Measurements from ENCODE around the gene NAA50.

DNA sequence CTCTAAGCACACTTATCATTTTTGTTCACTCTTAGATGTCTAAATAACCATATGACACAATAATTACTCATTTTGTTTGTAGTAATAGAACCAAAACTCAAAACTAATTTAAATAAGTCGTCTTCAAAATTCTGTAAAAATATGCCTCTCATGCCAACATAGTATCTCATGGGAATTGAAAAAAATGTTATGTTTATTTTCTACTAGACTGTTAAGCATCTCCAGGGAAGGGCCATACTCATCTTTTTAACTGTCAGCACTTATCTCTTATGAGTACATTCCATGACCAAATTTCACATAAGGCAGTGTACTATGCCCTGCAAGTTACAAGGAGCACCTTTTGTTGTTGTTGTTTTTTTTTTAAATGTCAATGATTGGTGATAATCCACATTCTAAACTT lies 31.3 kb downstream of the NAA50 start:
- TF ChIP-seq NCOA2 (CRISPR knock-in tag; IDR thresholded peaks at IDR 0.05) (no peak), MTA1 (CRISPR knock-in tag; IDR thresholded peaks at IDR 0.05; ENCODE audit: borderline replicate concordance) (no peak), ZNF354B (CRISPR knock-in tag; IDR thresholded peaks at IDR 0.05) (no peak), ELF4 (CRISPR knock-in tag; IDR thresholded peaks at IDR 0.05; ENCODE audit: borderline replicate concordance) (no peak), MED1 (CRISPR knock-in tag; IDR thresholded peaks at IDR 0.05) (no peak), SCMH1 (CRISPR knock-in tag; IDR thresholded peaks at IDR 0.05; ENCODE audit: borderline replicate concordance) (no peak), SAP130 (CRISPR knock-in tag; IDR thresholded peaks at IDR 0.05; ENCODE audit: low read depth) (no peak)
- TF ChIP-seq, protein P1, sequence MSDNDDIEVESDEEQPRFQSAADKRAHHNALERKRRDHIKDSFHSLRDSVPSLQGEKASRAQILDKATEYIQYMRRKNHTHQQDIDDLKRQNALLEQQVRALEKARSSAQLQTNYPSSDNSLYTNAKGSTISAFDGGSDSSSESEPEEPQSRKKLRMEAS (IDR thresholded peaks at IDR 0.05) = no peak
- TF ChIP-seq, protein P2, sequence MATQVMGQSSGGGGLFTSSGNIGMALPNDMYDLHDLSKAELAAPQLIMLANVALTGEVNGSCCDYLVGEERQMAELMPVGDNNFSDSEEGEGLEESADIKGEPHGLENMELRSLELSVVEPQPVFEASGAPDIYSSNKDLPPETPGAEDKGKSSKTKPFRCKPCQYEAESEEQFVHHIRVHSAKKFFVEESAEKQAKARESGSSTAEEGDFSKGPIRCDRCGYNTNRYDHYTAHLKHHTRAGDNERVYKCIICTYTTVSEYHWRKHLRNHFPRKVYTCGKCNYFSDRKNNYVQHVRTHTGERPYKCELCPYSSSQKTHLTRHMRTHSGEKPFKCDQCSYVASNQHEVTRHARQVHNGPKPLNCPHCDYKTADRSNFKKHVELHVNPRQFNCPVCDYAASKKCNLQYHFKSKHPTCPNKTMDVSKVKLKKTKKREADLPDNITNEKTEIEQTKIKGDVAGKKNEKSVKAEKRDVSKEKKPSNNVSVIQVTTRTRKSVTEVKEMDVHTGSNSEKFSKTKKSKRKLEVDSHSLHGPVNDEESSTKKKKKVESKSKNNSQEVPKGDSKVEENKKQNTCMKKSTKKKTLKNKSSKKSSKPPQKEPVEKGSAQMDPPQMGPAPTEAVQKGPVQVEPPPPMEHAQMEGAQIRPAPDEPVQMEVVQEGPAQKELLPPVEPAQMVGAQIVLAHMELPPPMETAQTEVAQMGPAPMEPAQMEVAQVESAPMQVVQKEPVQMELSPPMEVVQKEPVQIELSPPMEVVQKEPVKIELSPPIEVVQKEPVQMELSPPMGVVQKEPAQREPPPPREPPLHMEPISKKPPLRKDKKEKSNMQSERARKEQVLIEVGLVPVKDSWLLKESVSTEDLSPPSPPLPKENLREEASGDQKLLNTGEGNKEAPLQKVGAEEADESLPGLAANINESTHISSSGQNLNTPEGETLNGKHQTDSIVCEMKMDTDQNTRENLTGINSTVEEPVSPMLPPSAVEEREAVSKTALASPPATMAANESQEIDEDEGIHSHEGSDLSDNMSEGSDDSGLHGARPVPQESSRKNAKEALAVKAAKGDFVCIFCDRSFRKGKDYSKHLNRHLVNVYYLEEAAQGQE (IDR thresholded peaks at IDR 0.05; ENCODE audit: borderline replicate concordance in 1 of 2, low read depth in 1 of 2, low read length in 2 of 2) = no peak
- TF ChIP-seq, protein P3, sequence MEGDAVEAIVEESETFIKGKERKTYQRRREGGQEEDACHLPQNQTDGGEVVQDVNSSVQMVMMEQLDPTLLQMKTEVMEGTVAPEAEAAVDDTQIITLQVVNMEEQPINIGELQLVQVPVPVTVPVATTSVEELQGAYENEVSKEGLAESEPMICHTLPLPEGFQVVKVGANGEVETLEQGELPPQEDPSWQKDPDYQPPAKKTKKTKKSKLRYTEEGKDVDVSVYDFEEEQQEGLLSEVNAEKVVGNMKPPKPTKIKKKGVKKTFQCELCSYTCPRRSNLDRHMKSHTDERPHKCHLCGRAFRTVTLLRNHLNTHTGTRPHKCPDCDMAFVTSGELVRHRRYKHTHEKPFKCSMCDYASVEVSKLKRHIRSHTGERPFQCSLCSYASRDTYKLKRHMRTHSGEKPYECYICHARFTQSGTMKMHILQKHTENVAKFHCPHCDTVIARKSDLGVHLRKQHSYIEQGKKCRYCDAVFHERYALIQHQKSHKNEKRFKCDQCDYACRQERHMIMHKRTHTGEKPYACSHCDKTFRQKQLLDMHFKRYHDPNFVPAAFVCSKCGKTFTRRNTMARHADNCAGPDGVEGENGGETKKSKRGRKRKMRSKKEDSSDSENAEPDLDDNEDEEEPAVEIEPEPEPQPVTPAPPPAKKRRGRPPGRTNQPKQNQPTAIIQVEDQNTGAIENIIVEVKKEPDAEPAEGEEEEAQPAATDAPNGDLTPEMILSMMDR (CRISPR knock-in tag; IDR thresholded peaks at IDR 0.05) = no peak

All from HepG2 (cell line).